Sigmoid colon (tissue), 7 donors: ENCODE data around the gene MAML3. TPM values are rescaled to one million over a fixed set of nuclear protein-coding genes. Genes with fewer than 3 reads are reported as not detected.

ENCODE experiments used
- DNase-seq: peaks from one replicate; pipeline ENCODE4 v3.0.0-alpha.2; 2019
- H3K27ac ChIP-seq, 4 donors: fragments of 200-600 bp; sonication (generic); one replicate each; pipeline ENCODE4 v1.5.1; 2016 to 2019; ENCODE audit warnings: mild to moderate bottlenecking in 1 of 4
- H3K27me3 ChIP-seq, 3 donors: fragments of 200-600 bp; sonication (generic); one replicate each; pipeline ENCODE4 v1.5.1; 2019; ENCODE audit warnings: mild to moderate bottlenecking in 1 of 3
- H3K36me3 ChIP-seq, 4 donors: fragments of 200-600 bp; sonication (generic); one replicate each; pipeline ENCODE4 v1.5.1; 2016 to 2019
- H3K4me1 ChIP-seq, 4 donors: fragments of 200-600 bp; sonication (generic); one replicate each; pipeline ENCODE4 v1.5.1; 2017 to 2019
- H3K4me3 ChIP-seq, 4 donors: fragments of 200-600 bp; sonication (generic); one replicate each; pipeline ENCODE4 v1.5.1; 2017 to 2019; ENCODE audit warnings: mild to moderate bottlenecking in 2 of 4, moderate library complexity in 1 of 4
- H3K9me3 ChIP-seq, 4 donors: fragments of 200-600 bp in 3 of 4; sonication (generic) in 3 of 4; one replicate each; pipeline versions ENCODE4 v1.5.1 to v1.6.1; 2013 to 2019
- CTCF ChIP-seq, 4 experiments: fragments of 450-650 bp in 3 of 4; fragments of 200-600 bp in 1 of 4; IDR thresholded peaks; one replicate each; pipeline ENCODE4 v1.5.1; 2016 to 2019; ENCODE audit warnings: antibody characterized with exemption in 4 of 4, mild to moderate bottlenecking in 3 of 4, moderate library complexity in 2 of 4
- EP300 ChIP-seq, 4 donors: sonication (generic); formaldehyde crosslinking; IDR thresholded peaks; one replicate each; pipeline ENCODE4 v1.6.1; 2017; ENCODE audit warnings: antibody characterized with exemption in 4 of 4
- POLR2A ChIP-seq, 2 donors: fragments of 450-650 bp; IDR thresholded peaks; one replicate each; pipeline ENCODE4 v1.6.1; 2016; ENCODE audit warnings: antibody characterized with exemption in 2 of 2, mild to moderate bottlenecking in 2 of 2, moderate library complexity in 2 of 2
- POLR2AphosphoS5 ChIP-seq, 4 donors: sonication (generic); formaldehyde crosslinking; IDR thresholded peaks; one replicate each; pipeline ENCODE4 v1.6.1; 2017; ENCODE audit warnings: antibody characterized with exemption in 4 of 4
- WGBS, 2 donors: extraction: QIAGEN DNeasy Blood & Tissue Kit; methylation state at CpG; one replicate each; pipeline ENCODE4 v1.1.7; 2013; 5-methylcytosine and 5-hydroxymethylcytosine counted together
- intact Hi-C: fragments of 100-400 bp; cut with DNase I; formaldehyde crosslinking; loops from one replicate; pipeline ENCODE4 v1.15.1; 2023
- polyA plus RNA-seq, 3 donors: library from polyadenylated mRNA; stranded (reverse); fragments of 200-250 nt; gene quantifications; one replicate each; pipeline ENCODE4 v1.2.3, GENCODE V29; 2013
- total RNA-seq, 4 donors: library from RNA; depleted of rRNA; stranded (reverse); fragments of >200 nt; gene quantifications; one replicate each; pipeline ENCODE4 v1.1.0, GENCODE V29; 2016
- donor health status: healthy with polysubstance abuse.
- donor health status: Bipolar disorder and iron deficiency.
- donor health status: healthy.

MAML3 gene
- total and polyA plus RNA-seq, 7 donors: 3.5 to 16.3 (median 5.4) TPM

GRCh38 chr4:140118931-140119640, 34.9 kb downstream of the MAML3 start:
- no peak for DNase-seq
- TF ChIP-seq EP300 (IDR thresholded peaks at IDR 0.05) (no peak), POLR2A (IDR thresholded peaks at IDR 0.05) (no peak), POLR2AphosphoS5 (IDR thresholded peaks at IDR 0.05) (no peak), CTCF (IDR thresholded peaks at IDR 0.05) (no peak)
- Histone ChIP-seq H3K4me1 (no peaks in the 10 kb centered on the region), H3K27ac (no peak overlapping the region), H3K9me3 (no peaks in the 10 kb centered on the region), H3K36me3 (no peaks in the 10 kb centered on the region), H3K27me3 (no peaks in the 10 kb centered on the region), H3K4me3 (no peak overlapping the region)
- intact Hi-C loops: no loop called here
- 88 to 94% methylated on average over 4 of the region's 4 CpGs for WGBS, 2 donors

DNA sequence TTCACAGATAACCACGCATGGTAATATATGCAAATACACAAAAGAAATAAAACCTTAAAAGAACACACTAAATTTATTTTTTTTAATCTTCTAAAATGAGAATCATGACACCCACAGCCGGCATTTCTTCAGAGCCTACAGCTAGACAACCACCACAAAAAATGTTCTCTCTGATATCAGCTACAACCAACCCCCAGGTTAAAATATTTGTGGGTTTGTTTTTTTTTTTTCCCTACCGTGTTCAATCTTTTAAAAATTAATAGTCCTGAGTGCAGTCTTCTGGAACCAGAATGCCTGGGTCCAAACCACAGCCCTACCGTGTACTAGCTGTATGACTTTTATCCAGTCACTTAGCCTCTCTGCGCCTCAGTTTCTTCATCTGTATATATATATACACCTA, 36.0 kb downstream of the MAML3 start:
- Histone ChIP-seq H3K4me1 (no peaks in the 10 kb centered on the region), H3K27me3 (no peaks in the 10 kb centered on the region), H3K9me3 (no peaks in the 10 kb centered on the region), H3K36me3 (no peaks in the 10 kb centered on the region), H3K4me3 (no peak overlapping the region), H3K27ac (no peak overlapping the region)
- TF ChIP-seq POLR2A (IDR thresholded peaks at IDR 0.05) (no peak), POLR2AphosphoS5 (IDR thresholded peaks at IDR 0.05) (no peak), CTCF (IDR thresholded peaks at IDR 0.05) (no peak), EP300 (IDR thresholded peaks at IDR 0.05) (no peak)
- 91 to 94% methylated on average over 5 of the region's 5 CpGs for WGBS, 2 donors
- intact Hi-C loops: no loop called here
- DNase-seq: no peak

GRCh38 chr4:140116442-140117104, 37.4 kb downstream of the MAML3 start:
- no peaks in the 10 kb centered on the region for H3K4me1 ChIP-seq
- intact Hi-C loops: no loop called here
- TF ChIP-seq EP300 (IDR thresholded peaks at IDR 0.05): no peak
- no peak for TF ChIP-seq POLR2A (IDR thresholded peaks at IDR 0.05)
- TF ChIP-seq POLR2AphosphoS5 (IDR thresholded peaks at IDR 0.05): no peak
- TF ChIP-seq CTCF (IDR thresholded peaks at IDR 0.05): no peak
- H3K27me3 ChIP-seq: no peaks in the 10 kb centered on the region
- no peak overlapping the region for H3K4me3 ChIP-seq
- H3K27ac ChIP-seq: no peak overlapping the region
- WGBS, 2 donors: 64 to 85% methylated on average over 4 of the region's 4 CpGs
- H3K9me3 ChIP-seq: no peaks in the 10 kb centered on the region
- no peaks in the 10 kb centered on the region for H3K36me3 ChIP-seq
- DNase-seq: no peak

DNA sequence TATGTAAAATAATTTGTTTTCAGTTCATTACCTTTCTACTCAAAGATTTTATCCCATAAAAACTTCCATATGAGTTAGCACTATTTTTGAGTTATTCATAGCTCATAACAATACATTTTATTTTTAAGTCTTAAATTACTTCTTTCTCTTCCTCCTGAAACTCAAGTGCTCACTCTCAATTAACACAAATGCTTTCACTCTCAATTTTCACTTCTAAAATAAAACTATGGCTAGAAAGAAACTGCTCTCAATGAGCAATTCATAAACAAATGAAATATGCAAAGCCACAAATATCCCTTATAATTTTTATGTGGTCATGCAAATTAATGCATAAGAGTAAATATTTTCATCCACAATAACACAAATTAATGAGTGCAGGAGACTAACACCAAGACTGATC, 38.8 kb downstream of the MAML3 start:
- intact Hi-C loops: no loop called here
- Histone ChIP-seq H3K36me3 (no peaks in the 10 kb centered on the region), H3K27ac (no peak overlapping the region), H3K4me1 (no peaks in the 10 kb centered on the region), H3K4me3 (no peak overlapping the region), H3K27me3 (no peaks in the 10 kb centered on the region), H3K9me3 (no peaks in the 10 kb centered on the region)
- TF ChIP-seq POLR2A (IDR thresholded peaks at IDR 0.05) (no peak), CTCF (IDR thresholded peaks at IDR 0.05) (no peak), EP300 (IDR thresholded peaks at IDR 0.05) (no peak), POLR2AphosphoS5 (IDR thresholded peaks at IDR 0.05) (no peak)
- no peak for DNase-seq
